ENCODE measurements around the gene METRN. TPM values are rescaled to one million over a fixed set of nuclear protein-coding genes. Genes with fewer than 3 reads are reported as not detected.
A peak's percentile ranks its signal among the peaks of the same experiment; 100 is the strongest.

METRN gene
- total RNA-seq, 1 donor from 2014 or later: 73.3 TPM

- intact Hi-C loops (cut with DNase I): no loop called here
- no peak for DNase-seq (ENCODE audit: low spot score)
Observed at GRCh38 chr16:676913-677312, 38.0 kb upstream of the METRN start.

- intact Hi-C loops (cut with DNase I): no loop called here
- no peak for DNase-seq (ENCODE audit: low spot score)
Observed at GRCh38 chr16:677316-678190, 37.4 kb upstream of the METRN start.

- intact Hi-C loops (cut with DNase I): no loop called here
- no peak for DNase-seq (ENCODE audit: low spot score)
Observed at GRCh38 chr16:678209-678857, 36.6 kb upstream of the METRN start.

GRCh38 chr16:678858-679813 lies 35.8 kb upstream of the METRN start:
- DNase-seq (ENCODE audit: low spot score): peak; percentile 87
- intact Hi-C loops (cut with DNase I): no loop called here

- peak; percentile 94 for DNase-seq (ENCODE audit: low spot score)
- intact Hi-C loops (cut with DNase I): no loop called here
Observed at GRCh38 chr16:679814-680624, 34.9 kb upstream of the METRN start, which contains the start of gene STUB1. STUB1 (plus strand) TSS chr16:680410; CDS start chr16:680526, 116 bp downstream.

GRCh38 chr16:680625-680945 lies 34.3 kb upstream of the METRN start:
- intact Hi-C loops (cut with DNase I): no loop called here
- DNase-seq (ENCODE audit: low spot score): no peak

GRCh38 chr16:680967-681745 lies 33.8 kb upstream of the METRN start:
- DNase-seq (ENCODE audit: low spot score): no peak
- intact Hi-C loops (cut with DNase I): no loop called here

GRCh38 chr16:681746-682427 lies 33.0 kb upstream of the METRN start:
- DNase-seq (ENCODE audit: low spot score): no peak
- intact Hi-C loops (cut with DNase I): no loop called here

- no peak for DNase-seq (ENCODE audit: low spot score)
- intact Hi-C loops (cut with DNase I): no loop called here
Observed at GRCh38 chr16:682493-683395, 32.2 kb upstream of the METRN start.

- DNase-seq (ENCODE audit: low spot score): no peak
- intact Hi-C loops (cut with DNase I): no loop called here
Observed at GRCh38 chr16:683396-684070, 31.4 kb upstream of the METRN start.

- DNase-seq (ENCODE audit: low spot score): peak; percentile 99
- intact Hi-C loops (cut with DNase I): no loop called here
Observed at GRCh38 chr16:684071-684794, 30.7 kb upstream of the METRN start, which contains the start of gene JMJD8. JMJD8 (minus strand) TSS chr16:684334; CDS start chr16:684319, 15 bp downstream.

GRCh38 chr16:684961-685696 lies 29.8 kb upstream of the METRN start:
- intact Hi-C loops (cut with DNase I): no loop called here
- DNase-seq (ENCODE audit: low spot score): no peak

- intact Hi-C loops (cut with DNase I): no loop called here
- no peak for DNase-seq (ENCODE audit: low spot score)
Observed at GRCh38 chr16:685967-686366, 29.0 kb upstream of the METRN start.

- DNase-seq (ENCODE audit: low spot score): no peak
- intact Hi-C loops (cut with DNase I): no loop called here
Observed at GRCh38 chr16:686459-687260, 28.3 kb upstream of the METRN start.
